ENCODE results near the gene FAAP100.

The FAAP100 gene

GRCh38 chr17:81512562-81513371 lies 39.4 kb downstream of the FAAP100 start, which contains the start of gene ACTG1:
Gene ACTG1 (minus strand): TSS chr17:81512799. CDS start chr17:81512354, 445 bp downstream.
- H3K9ac ChIP-seq (ENCODE audit: low read length): peak within 1 kb of the TSS; percentile 99
- peak within 1 kb of the TSS; percentile 100 for H3K27ac ChIP-seq (ENCODE audit: low read depth, low read length)
- no peaks in the 10 kb centered on the region for H3K27me3 ChIP-seq (ENCODE audit: control insufficient read depth, insufficient read depth, low read length)
- H3K4me1 ChIP-seq (ENCODE audit: control insufficient read depth, insufficient read depth, low read length): peaks cover 15% of the 10 kb centered on the region
- peak within 1 kb of the TSS; percentile 95 for H3K4me3 ChIP-seq (ENCODE audit: low read length)
- H3K36me3 ChIP-seq (ENCODE audit: control insufficient read depth, insufficient read depth, low read length): peaks cover 36% of the 10 kb centered on the region

DNA sequence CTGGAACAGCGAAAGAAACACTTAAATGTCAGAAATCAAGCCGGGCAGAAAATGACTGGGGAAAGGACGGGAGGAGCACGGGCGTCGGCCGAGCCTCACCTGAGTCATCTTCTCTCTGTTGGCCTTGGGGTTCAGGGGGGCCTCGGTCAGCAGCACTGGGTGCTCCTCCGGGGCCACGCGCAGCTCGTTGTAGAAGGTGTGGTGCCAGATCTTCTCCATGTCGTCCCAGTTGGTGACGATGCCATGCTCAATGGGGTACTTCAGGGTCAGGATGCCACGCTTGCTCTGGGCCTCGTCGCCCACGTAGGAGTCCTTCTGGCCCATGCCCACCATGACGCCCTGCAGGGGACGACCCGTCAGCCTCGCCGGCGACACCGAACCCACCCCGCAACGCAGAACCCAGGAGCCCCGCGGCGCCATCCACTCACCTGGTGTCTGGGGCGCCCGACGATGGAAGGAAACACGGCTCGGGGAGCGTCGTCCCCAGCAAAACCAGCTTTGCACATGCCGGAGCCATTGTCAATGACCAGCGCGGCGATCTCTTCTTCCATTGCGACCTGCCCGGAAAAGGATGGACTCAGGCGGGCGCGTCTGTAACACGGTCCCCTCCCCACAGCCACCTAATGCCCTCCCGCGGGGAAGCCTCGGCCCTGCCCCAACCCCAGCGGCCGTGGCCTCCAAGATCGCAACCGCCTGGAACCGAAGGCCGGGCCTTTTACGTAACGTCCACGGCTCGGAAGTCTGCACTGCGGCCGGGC lies 40.2 kb downstream of the FAAP100 start:
- Histone ChIP-seq H3K9ac (ENCODE audit: low read length) (peak overlapping the region; percentile 96), H3K27ac (ENCODE audit: low read depth, low read length) (peak overlapping the region; percentile 95), H3K4me1 (ENCODE audit: control insufficient read depth, insufficient read depth, low read length) (peaks cover 15% of the 10 kb centered on the region), H3K36me3 (ENCODE audit: control insufficient read depth, insufficient read depth, low read length) (peaks cover 36% of the 10 kb centered on the region), H3K27me3 (ENCODE audit: control insufficient read depth, insufficient read depth, low read length) (no peaks in the 10 kb centered on the region), H3K4me3 (ENCODE audit: low read length) (peak overlapping the region; percentile 95)

GRCh38 chr17:81511554-81511803 lies 40.7 kb downstream of the FAAP100 start:
- Histone ChIP-seq H3K27me3 (ENCODE audit: control insufficient read depth, insufficient read depth, low read length) (no peaks in the 10 kb centered on the region), H3K36me3 (ENCODE audit: control insufficient read depth, insufficient read depth, low read length) (peaks cover 36% of the 10 kb centered on the region), H3K9ac (ENCODE audit: low read length) (peak overlapping the region; percentile 96), H3K4me1 (ENCODE audit: control insufficient read depth, insufficient read depth, low read length) (peaks cover 10% of the 10 kb centered on the region), H3K4me3 (ENCODE audit: low read length) (peak overlapping the region; percentile 95), H3K27ac (ENCODE audit: low read depth, low read length) (peak overlapping the region; percentile 95)

- Histone ChIP-seq H3K27ac (ENCODE audit: low read depth, low read length) (peak overlapping the region; percentile 95), H3K27me3 (ENCODE audit: control insufficient read depth, insufficient read depth, low read length) (no peaks in the 10 kb centered on the region), H3K4me1 (ENCODE audit: control insufficient read depth, insufficient read depth, low read length) (peaks cover 5% of the 10 kb centered on the region), H3K4me3 (ENCODE audit: low read length) (peak overlapping the region; percentile 95), H3K36me3 (ENCODE audit: control insufficient read depth, insufficient read depth, low read length) (peaks cover 36% of the 10 kb centered on the region), H3K9ac (ENCODE audit: low read length) (peak overlapping the region; percentile 96)
Measured at GRCh38 chr17:81510785-81511553, 41.2 kb downstream of the FAAP100 start.

- Histone ChIP-seq H3K9ac (ENCODE audit: low read length) (peak overlapping the region; percentile 96), H3K4me1 (ENCODE audit: control insufficient read depth, insufficient read depth, low read length) (peaks cover 4% of the 10 kb centered on the region), H3K27ac (ENCODE audit: low read depth, low read length) (peak overlapping the region; percentile 95), H3K27me3 (ENCODE audit: control insufficient read depth, insufficient read depth, low read length) (no peaks in the 10 kb centered on the region), H3K4me3 (ENCODE audit: low read length) (peak overlapping the region; percentile 95), H3K36me3 (ENCODE audit: control insufficient read depth, insufficient read depth, low read length) (peaks cover 36% of the 10 kb centered on the region)
Measured at GRCh38 chr17:81509972-81510784, 42.0 kb downstream of the FAAP100 start.

DNA sequence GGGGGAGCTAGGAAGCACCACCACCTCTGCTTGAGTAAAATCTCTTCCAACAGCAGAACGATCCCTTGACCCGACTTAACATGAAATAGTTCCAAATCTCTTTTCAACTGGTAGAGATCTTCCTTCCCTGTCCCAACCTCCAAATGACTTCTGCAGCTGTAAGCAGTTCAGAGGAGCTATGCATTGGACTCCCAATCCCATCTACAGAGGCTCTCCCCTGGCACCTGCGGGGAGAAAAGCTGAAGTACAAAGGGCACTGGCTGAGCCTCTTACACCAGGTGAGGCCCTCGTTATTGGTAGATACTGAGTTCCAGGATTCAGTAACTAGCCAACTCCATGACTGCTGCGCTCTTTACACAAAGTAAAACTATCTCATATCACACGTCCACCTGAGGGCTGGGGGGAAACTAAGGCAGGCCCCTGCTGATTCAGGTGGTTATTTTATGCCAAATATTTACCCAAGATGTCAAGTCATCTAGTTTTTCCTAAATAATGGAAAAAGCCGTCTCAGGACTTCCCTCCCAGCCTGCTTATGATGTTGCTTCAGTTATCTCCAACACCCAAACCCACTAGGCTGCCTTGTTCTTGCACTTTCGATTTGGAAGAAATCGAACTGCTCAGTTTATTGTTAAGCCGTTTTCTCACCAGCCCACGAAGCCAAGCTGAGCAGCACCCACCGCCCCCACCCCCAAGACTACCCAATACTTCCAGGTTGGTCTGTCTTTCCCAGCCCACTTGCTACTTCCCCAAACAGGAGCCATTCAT lies 42.8 kb downstream of the FAAP100 start:
- Histone ChIP-seq H3K27me3 (ENCODE audit: control insufficient read depth, insufficient read depth, low read length) (no peaks in the 10 kb centered on the region), H3K36me3 (ENCODE audit: control insufficient read depth, insufficient read depth, low read length) (peaks cover 36% of the 10 kb centered on the region), H3K9ac (ENCODE audit: low read length) (peak overlapping the region; percentile 33), H3K4me3 (ENCODE audit: low read length) (peak overlapping the region; percentile 95), H3K27ac (ENCODE audit: low read depth, low read length) (peak overlapping the region; percentile 61), H3K4me1 (ENCODE audit: control insufficient read depth, insufficient read depth, low read length) (peaks cover 4% of the 10 kb centered on the region)

- Histone ChIP-seq H3K4me3 (ENCODE audit: low read length) (peak overlapping the region; percentile 95), H3K4me1 (ENCODE audit: control insufficient read depth, insufficient read depth, low read length) (peaks cover 4% of the 10 kb centered on the region), H3K9ac (ENCODE audit: low read length) (peak overlapping the region; percentile 32), H3K27me3 (ENCODE audit: control insufficient read depth, insufficient read depth, low read length) (no peaks in the 10 kb centered on the region), H3K36me3 (ENCODE audit: control insufficient read depth, insufficient read depth, low read length) (peaks cover 36% of the 10 kb centered on the region), H3K27ac (ENCODE audit: low read depth, low read length) (peak overlapping the region; percentile 61)
Measured at GRCh38 chr17:81508639-81509206, 43.4 kb downstream of the FAAP100 start.

- Histone ChIP-seq H3K27ac (ENCODE audit: low read depth, low read length) (no peak overlapping the region), H3K4me3 (ENCODE audit: low read length) (no peak overlapping the region)
Measured at GRCh38 chr17:81503619-81504018, 48.5 kb downstream of the FAAP100 start.

DNA sequence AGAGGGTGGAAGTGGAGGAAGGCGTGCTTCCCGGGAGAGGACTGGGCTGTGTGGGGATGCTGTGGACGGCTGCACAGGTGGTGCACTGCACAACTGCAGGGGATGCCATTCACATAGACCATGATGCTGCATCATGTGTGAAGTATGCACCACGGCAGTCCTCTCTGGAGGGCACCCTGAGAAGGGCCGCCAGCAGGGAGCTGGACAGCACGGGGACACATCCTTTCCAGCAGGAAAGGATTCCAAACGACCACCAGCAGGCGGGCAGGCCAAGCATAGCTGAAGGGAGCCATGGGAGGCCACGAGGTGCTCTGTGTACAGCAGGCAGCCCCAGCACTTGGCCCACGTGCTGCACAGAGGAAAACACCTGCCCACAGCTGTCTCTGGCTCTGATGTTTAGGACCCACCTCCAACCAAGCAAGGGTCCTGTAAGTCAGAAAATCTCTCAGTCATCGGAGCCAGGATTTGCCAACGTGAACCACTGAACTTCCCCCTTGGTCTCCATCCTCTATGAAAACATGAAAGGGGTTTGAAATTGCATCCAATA lies 49.6 kb downstream of the FAAP100 start:
- Histone ChIP-seq H3K36me3 (ENCODE audit: control insufficient read depth, insufficient read depth, low read length) (no peaks in the 10 kb centered on the region), H3K27ac (ENCODE audit: low read depth, low read length) (no peak overlapping the region), H3K27me3 (ENCODE audit: control insufficient read depth, insufficient read depth, low read length) (no peaks in the 10 kb centered on the region), H3K4me1 (ENCODE audit: control insufficient read depth, insufficient read depth, low read length) (no peaks in the 10 kb centered on the region), H3K4me3 (ENCODE audit: low read length) (no peak overlapping the region), H3K9ac (ENCODE audit: low read length) (no peak overlapping the region)

More at GRCh38 chr17:81503619-81504018, 48.5 kb downstream of the FAAP100 start:
- Histone ChIP-seq H3K9ac (ENCODE audit: low read length) (no peak overlapping the region), H3K27me3 (ENCODE audit: control insufficient read depth, insufficient read depth, low read length) (no peaks in the 10 kb centered on the region), H3K4me1 (ENCODE audit: control insufficient read depth, insufficient read depth, low read length) (peaks cover 1% of the 10 kb centered on the region), H3K36me3 (ENCODE audit: control insufficient read depth, insufficient read depth, low read length) (peaks cover 1% of the 10 kb centered on the region)

- Histone ChIP-seq H3K4me3 (ENCODE audit: low read length) (no peak overlapping the region), H3K27ac (ENCODE audit: low read depth, low read length) (no peak overlapping the region), H3K9ac (ENCODE audit: low read length) (no peak overlapping the region), H3K36me3 (ENCODE audit: control insufficient read depth, insufficient read depth, low read length) (no peaks in the 10 kb centered on the region), H3K4me1 (ENCODE audit: control insufficient read depth, insufficient read depth, low read length) (no peaks in the 10 kb centered on the region), H3K27me3 (ENCODE audit: control insufficient read depth, insufficient read depth, low read length) (no peaks in the 10 kb centered on the region)
Measured at GRCh38 chr17:81500047-81500446, 52.1 kb downstream of the FAAP100 start.

DNA sequence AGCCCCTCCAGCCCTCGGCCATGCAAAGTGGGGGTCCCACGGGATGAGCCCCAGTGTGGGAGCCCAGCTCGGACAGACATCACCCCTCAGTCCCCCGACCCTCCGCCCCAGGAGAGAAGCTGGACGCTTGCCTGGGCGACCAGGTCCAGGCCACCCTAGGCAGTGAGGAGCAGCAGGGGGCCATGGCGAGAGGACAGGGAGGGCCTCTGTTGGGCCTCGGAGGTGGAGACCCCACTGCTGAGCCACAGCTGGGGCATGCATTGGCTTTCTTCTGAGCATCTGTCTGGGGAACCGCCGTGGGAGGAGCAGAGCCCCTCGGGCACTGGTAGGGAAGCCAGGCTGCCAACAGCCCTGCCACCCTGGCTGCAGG lies 52.6 kb downstream of the FAAP100 start:
- Histone ChIP-seq H3K9ac (ENCODE audit: low read length) (no peak overlapping the region), H3K4me3 (ENCODE audit: low read length) (no peak overlapping the region), H3K36me3 (ENCODE audit: control insufficient read depth, insufficient read depth, low read length) (no peaks in the 10 kb centered on the region), H3K27ac (ENCODE audit: low read depth, low read length) (no peak overlapping the region), H3K4me1 (ENCODE audit: control insufficient read depth, insufficient read depth, low read length) (no peaks in the 10 kb centered on the region), H3K27me3 (ENCODE audit: control insufficient read depth, insufficient read depth, low read length) (no peaks in the 10 kb centered on the region)

All from rectal smooth muscle tissue (tissue), 1 donor.